HL-60 (cell line): ENCODE data around the gene P2RY14.

ENCODE experiments used
- POLR2AphosphoS5 ChIP-seq: IDR thresholded peaks from 2 replicates; pipeline ENCODE4 v1.6.1; 2012; ENCODE audit warnings: low read depth
- TF ChIP-seq, protein P1 (sequence below): IDR thresholded peaks from one replicate; pipeline ENCODE4 v1.5.1; 2011; ENCODE audit warnings: low read length, control low read depth, inconsistent platforms; ENCODE audit not compliant: insufficient read depth
- TF ChIP-seq, protein P2 (sequence below): IDR thresholded peaks from 2 replicates; pipeline ENCODE4 v1.6.1; 2012; ENCODE audit warnings: low read depth; ENCODE audit not compliant: insufficient replicate concordance

DNA sequence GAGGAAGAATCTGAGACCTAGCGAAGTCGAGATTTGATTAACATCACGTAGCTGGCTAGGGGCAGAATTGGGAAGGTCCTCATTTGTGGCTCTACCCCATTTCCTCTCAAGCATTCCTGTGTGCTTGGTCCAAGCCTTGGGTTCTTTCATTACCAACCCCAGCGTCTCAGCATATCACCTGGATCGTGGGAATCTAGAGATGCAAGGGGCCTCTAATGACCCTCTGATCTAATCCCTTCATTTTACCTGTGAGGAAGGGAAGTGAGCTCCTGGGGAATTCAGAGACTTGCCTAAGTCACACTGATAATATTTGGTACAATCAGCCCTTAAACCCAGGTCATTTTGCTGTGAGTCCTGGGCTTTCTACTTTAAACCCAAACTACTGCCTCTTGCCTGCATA, 36.3 kb upstream of the P2RY14 start:
- TF ChIP-seq, protein P1, sequence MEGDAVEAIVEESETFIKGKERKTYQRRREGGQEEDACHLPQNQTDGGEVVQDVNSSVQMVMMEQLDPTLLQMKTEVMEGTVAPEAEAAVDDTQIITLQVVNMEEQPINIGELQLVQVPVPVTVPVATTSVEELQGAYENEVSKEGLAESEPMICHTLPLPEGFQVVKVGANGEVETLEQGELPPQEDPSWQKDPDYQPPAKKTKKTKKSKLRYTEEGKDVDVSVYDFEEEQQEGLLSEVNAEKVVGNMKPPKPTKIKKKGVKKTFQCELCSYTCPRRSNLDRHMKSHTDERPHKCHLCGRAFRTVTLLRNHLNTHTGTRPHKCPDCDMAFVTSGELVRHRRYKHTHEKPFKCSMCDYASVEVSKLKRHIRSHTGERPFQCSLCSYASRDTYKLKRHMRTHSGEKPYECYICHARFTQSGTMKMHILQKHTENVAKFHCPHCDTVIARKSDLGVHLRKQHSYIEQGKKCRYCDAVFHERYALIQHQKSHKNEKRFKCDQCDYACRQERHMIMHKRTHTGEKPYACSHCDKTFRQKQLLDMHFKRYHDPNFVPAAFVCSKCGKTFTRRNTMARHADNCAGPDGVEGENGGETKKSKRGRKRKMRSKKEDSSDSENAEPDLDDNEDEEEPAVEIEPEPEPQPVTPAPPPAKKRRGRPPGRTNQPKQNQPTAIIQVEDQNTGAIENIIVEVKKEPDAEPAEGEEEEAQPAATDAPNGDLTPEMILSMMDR = no peak
- TF ChIP-seq POLR2AphosphoS5 = no peak
- TF ChIP-seq, protein P2, sequence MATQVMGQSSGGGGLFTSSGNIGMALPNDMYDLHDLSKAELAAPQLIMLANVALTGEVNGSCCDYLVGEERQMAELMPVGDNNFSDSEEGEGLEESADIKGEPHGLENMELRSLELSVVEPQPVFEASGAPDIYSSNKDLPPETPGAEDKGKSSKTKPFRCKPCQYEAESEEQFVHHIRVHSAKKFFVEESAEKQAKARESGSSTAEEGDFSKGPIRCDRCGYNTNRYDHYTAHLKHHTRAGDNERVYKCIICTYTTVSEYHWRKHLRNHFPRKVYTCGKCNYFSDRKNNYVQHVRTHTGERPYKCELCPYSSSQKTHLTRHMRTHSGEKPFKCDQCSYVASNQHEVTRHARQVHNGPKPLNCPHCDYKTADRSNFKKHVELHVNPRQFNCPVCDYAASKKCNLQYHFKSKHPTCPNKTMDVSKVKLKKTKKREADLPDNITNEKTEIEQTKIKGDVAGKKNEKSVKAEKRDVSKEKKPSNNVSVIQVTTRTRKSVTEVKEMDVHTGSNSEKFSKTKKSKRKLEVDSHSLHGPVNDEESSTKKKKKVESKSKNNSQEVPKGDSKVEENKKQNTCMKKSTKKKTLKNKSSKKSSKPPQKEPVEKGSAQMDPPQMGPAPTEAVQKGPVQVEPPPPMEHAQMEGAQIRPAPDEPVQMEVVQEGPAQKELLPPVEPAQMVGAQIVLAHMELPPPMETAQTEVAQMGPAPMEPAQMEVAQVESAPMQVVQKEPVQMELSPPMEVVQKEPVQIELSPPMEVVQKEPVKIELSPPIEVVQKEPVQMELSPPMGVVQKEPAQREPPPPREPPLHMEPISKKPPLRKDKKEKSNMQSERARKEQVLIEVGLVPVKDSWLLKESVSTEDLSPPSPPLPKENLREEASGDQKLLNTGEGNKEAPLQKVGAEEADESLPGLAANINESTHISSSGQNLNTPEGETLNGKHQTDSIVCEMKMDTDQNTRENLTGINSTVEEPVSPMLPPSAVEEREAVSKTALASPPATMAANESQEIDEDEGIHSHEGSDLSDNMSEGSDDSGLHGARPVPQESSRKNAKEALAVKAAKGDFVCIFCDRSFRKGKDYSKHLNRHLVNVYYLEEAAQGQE = no peak
